T-helper 17 cell (primary cell): ENCODE data around the gene WNT6. TPM values are rescaled to one million over a fixed set of nuclear protein-coding genes. Genes with fewer than 3 reads are reported as not detected.
A peak's percentile ranks its signal among the peaks of the same experiment; 100 is the strongest.

Source experiments
- ATAC-seq: fragments of 150-1000 bp; cut with Tn5 transposase; 2 replicates; pipeline ENCODE4 v1.10.0; 2021; ENCODE audit warnings: mild to moderate bottlenecking, moderate library complexity
- DNase-seq, 3 donors: peaks; one replicate each; pipeline versions ENCODE4 v3.0.0 to v3.0.0-alpha.2; 2020 to 2021
- H3K9me3 ChIP-seq: one replicate; pipeline ENCODE4 v1.7.0; 2013; ENCODE audit warnings: low read length, mild to moderate bottlenecking; ENCODE audit not compliant: control insufficient read depth, poor library complexity, severe bottlenecking
- H3K27ac Mint-ChIP-seq: one replicate; pipeline ENCODE4 v1.8.0; 2022; ENCODE audit warnings: mild to moderate bottlenecking, moderate library complexity, mixed read lengths
- H3K27me3 Mint-ChIP-seq: one replicate; pipeline ENCODE4 v1.8.0; 2022; ENCODE audit warnings: mixed read lengths
- H3K36me3 Mint-ChIP-seq: one replicate; pipeline ENCODE4 v1.8.0; 2022; ENCODE audit warnings: low read depth, mixed read lengths
- H3K4me1 Mint-ChIP-seq: one replicate; pipeline ENCODE4 v1.8.0; 2022; ENCODE audit warnings: mild to moderate bottlenecking, mixed read lengths
- H3K4me3 Mint-ChIP-seq: one replicate; pipeline ENCODE4 v1.8.0; 2022; ENCODE audit warnings: mild to moderate bottlenecking, moderate library complexity, mixed read lengths
- total RNA-seq, 4 donors: library from RNA in 2 of 4; stranded (reverse) in 2 of 4; gene quantifications; one replicate each; pipeline ENCODE4 v1.2.3 and lab custom pipeline; 2022 to 2026

Gene WNT6
- total RNA-seq (not detected), total RNA-seq (lab: John Stamatoyannopoulos, UW) (0 reads per million in 2 donors)

DNA sequence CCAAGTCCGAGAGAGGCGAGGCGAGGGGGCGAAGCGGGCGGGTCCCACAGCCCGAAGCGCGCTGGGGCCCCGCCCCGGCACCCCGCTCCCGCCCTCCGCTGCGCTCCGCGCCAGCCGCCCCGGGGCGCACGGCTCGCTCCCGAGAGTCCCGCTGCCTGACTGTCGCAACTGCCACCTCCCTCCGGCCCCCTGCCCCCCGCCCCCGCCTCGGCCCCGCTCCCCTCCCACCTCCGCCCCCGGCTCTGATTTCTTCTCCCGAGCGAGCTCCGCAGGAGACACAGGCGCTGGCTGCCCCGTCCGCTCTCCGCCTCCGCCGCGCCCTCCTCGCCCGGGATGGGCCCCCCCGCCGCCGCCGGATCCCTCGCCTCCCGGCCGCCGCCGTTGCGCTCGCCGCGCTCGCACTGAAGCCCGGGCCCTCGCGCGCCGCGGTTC is at the start of gene WNT6:
Gene WNT6, plus strand, starts transcription at position 250 of the 432 bp plus-strand sequence. CDS start 233 bp downstream, outside the sequence.
- no peaks in the 10 kb centered on the region for H3K9me3 ChIP-seq
- peak within 1 kb of the TSS; percentile 21 for H3K27ac Mint-ChIP-seq
- no peak for DNase-seq
- H3K36me3 Mint-ChIP-seq = peaks cover 16% of the 10 kb centered on the region
- peak; percentile 50 for ATAC-seq
- peaks cover 17% of the 10 kb centered on the region for H3K4me1 Mint-ChIP-seq
- peak within 1 kb of the TSS; percentile 91 for H3K4me3 Mint-ChIP-seq
- H3K27me3 Mint-ChIP-seq = peaks cover 89% of the 10 kb centered on the region

DNA sequence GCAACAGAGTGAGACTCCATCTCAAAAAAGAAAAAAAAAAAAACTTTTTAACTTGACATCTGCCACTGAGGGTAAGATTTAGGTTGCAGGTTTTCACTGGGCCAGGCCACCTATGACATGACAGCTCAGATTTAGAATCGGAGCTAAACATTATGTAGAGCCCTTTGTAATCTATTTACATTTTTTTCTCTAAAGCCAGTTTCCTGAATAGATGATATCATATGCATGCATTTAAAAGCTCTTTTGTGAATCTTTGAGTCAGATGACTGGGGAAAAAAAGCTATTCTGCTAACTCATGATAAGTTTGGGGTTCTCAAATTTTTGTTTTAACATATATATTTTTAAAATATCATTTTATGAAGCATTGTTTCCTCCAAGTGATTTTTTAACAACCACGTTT is 49.3 kb upstream of the WNT6 start:
- H3K4me1 Mint-ChIP-seq = peaks cover 5% of the 10 kb centered on the region
- ATAC-seq = no peak
- H3K9me3 ChIP-seq = peaks cover 3% of the 10 kb centered on the region
- H3K36me3 Mint-ChIP-seq = no peaks in the 10 kb centered on the region
- no peak overlapping the region for H3K27ac Mint-ChIP-seq
- no peak overlapping the region for H3K4me3 Mint-ChIP-seq
- peaks cover 40% of the 10 kb centered on the region for H3K27me3 Mint-ChIP-seq
- DNase-seq = no peak

DNA sequence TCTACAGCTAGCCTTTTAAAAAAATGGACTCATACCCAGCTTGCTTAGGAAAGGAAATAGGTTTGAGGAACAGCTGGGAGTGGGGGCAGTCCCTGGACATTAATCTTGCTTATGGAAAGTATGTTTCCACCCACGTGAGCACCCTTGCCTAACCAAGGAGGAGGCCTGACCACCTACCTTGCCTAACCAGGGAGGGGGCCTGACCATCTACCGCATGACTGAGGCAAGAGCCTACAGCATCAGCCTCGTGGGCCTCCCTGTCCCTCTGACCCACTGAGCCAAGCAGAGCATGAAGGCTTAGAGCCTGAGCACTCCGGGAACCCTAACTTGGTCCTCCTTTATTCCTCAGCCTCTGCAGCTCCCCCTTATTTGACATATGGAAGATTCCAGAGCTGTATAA is 48.2 kb upstream of the WNT6 start:
- H3K27ac Mint-ChIP-seq = no peak overlapping the region
- H3K9me3 ChIP-seq = no peaks in the 10 kb centered on the region
- DNase-seq (no peak), ATAC-seq (no peak)
- no peaks in the 10 kb centered on the region for H3K36me3 Mint-ChIP-seq
- H3K4me3 Mint-ChIP-seq = no peak overlapping the region
- peaks cover 5% of the 10 kb centered on the region for H3K4me1 Mint-ChIP-seq
- H3K27me3 Mint-ChIP-seq = peaks cover 42% of the 10 kb centered on the region

DNA sequence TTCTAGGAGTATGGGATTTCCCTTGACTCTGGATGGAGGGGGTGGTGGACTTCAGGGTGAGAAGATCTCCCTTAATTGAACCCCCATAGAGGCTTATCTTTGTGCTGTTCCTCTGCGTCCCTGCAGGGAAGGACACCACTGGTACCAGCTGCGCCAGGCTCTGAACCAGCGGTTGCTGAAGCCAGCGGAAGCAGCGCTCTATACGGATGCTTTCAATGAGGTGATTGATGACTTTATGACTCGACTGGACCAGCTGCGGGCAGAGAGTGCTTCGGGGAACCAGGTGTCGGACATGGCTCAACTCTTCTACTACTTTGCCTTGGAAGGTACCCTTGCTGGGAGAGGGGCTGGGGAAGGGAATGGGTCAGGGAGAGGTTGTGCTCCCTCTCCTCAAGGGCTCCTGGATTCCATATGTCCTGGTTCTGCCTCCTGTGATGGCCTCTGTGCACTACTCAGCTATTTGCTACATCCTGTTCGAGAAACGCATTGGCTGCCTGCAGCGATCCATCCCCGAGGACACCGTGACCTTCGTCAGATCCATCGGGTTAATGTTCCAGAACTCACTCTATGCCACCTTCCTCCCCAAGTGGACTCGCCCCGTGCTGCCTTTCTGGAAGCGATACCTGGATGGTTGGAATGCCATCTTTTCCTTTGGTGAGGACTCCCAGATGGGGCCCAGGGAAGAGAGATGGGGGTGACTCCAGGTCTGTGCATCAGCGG is 47.3 kb upstream of the WNT6 start:
- H3K27me3 Mint-ChIP-seq = peaks cover 51% of the 10 kb centered on the region
- H3K4me3 Mint-ChIP-seq = no peak overlapping the region
- no peak for ATAC-seq
- no peaks in the 10 kb centered on the region for H3K9me3 ChIP-seq
- no peak for DNase-seq
- no peaks in the 10 kb centered on the region for H3K36me3 Mint-ChIP-seq
- H3K27ac Mint-ChIP-seq = no peak overlapping the region
- H3K4me1 Mint-ChIP-seq = peaks cover 5% of the 10 kb centered on the region

DNA sequence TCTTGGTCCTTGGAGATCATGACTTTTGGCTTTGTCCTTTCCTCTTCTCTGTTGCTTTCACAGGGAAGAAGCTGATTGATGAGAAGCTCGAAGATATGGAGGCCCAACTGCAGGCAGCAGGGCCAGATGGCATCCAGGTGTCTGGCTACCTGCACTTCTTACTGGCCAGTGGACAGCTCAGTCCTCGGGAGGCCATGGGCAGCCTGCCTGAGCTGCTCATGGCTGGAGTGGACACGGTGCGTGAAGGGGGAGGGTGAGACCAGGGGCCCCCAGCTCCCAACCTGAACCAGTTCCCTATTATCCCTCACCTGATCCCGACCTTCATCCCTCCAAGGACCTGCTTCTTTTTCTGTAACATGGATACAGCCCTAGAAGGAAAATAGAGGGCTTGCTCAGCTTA is 46.7 kb upstream of the WNT6 start:
- ATAC-seq = no peak
- H3K9me3 ChIP-seq = no peaks in the 10 kb centered on the region
- Mint-ChIP-seq H3K4me3 (no peak overlapping the region), H3K4me1 (peaks cover 5% of the 10 kb centered on the region), H3K27me3 (peaks cover 57% of the 10 kb centered on the region), H3K27ac (no peak overlapping the region), H3K36me3 (no peaks in the 10 kb centered on the region)
- DNase-seq = no peak

DNA sequence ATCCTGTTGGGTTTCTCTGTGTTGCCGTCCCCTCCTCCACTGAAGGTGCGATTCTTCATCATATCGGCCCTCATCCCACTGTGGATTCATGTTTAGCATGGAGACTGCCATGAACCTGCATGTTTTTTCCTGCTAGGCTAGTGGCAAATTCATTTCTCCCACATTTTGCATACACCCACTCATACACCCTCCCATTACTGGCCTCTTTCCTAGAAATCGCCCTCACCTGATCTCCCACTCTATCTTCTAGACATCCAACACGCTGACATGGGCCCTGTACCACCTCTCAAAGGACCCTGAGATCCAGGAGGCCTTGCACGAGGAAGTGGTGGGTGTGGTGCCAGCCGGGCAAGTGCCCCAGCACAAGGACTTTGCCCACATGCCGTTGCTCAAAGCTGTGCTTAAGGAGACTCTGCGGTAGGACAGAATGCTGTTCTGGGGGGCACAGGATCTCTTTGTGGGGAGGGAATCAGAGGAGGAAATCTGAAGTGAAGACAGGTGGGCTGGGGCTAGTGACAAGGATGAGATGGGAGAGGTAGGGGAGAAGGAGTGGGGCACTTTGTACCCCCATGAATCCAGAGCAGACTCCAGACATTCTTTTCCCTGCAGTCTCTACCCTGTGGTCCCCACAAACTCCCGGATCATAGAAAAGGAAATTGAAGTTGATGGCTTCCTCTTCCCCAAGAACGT is 45.7 kb upstream of the WNT6 start:
- H3K4me3 Mint-ChIP-seq = no peak overlapping the region
- no peak for ATAC-seq
- peaks cover 5% of the 10 kb centered on the region for H3K4me1 Mint-ChIP-seq
- no peaks in the 10 kb centered on the region for H3K9me3 ChIP-seq
- DNase-seq = no peak
- no peaks in the 10 kb centered on the region for H3K36me3 Mint-ChIP-seq
- H3K27ac Mint-ChIP-seq = no peak overlapping the region
- peaks cover 60% of the 10 kb centered on the region for H3K27me3 Mint-ChIP-seq

DNA sequence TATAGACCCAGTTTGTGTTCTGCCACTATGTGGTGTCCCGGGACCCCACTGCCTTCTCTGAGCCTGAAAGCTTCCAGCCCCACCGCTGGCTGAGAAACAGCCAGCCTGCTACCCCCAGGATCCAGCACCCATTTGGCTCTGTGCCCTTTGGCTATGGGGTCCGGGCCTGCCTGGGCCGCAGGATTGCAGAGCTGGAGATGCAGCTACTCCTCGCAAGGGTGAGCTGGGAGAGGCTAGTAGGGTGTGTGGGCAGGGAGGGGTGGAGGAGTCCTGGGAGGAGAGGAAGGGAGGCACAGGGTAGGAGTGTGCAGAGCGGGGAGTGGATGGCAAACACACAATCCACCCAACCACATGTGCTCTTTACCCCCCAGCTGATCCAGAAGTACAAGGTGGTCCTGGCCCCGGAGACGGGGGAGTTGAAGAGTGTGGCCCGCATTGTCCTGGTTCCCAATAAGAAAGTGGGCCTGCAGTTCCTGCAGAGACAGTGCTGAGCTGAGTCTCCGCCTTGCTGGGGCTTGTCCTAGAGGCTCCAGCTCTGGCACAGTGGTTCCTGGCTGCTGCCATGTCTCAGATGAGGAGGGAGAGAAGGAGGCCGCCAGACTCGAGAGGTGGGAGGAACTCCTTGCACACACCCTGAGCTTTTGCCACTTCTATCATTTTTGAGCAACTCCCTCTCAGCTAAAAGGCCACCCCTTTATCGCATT is 44.9 kb upstream of the WNT6 start:
- Mint-ChIP-seq H3K36me3 (no peaks in the 10 kb centered on the region), H3K4me3 (no peak overlapping the region), H3K27ac (no peak overlapping the region), H3K4me1 (peaks cover 5% of the 10 kb centered on the region), H3K27me3 (peaks cover 57% of the 10 kb centered on the region)
- no peak for DNase-seq
- no peaks in the 10 kb centered on the region for H3K9me3 ChIP-seq
- no peak for ATAC-seq

DNA sequence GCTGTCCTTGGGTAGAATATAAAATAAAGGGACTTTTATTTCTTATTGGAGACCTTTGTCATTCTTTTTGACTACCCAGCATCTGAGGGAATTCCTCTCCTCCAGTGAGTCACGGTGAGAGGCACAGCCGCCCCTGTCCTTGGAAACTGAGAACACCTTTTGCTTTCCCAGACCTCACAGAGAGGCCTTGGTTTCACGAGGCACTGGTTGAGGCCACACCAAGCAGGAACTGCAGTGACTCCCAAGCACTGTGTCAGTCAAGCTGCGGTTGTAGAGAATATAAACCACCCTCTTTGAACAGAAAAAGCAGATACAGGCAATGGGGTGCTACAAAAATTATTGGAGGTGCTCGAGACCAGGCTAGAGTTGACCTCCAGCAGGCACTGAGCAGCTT is 44.4 kb upstream of the WNT6 start:
- ATAC-seq (no peak), DNase-seq (no peak)
- peaks cover 58% of the 10 kb centered on the region for H3K27me3 Mint-ChIP-seq
- no peak overlapping the region for H3K4me3 Mint-ChIP-seq
- no peaks in the 10 kb centered on the region for H3K9me3 ChIP-seq
- H3K27ac Mint-ChIP-seq = no peak overlapping the region
- H3K36me3 Mint-ChIP-seq = no peaks in the 10 kb centered on the region
- H3K4me1 Mint-ChIP-seq = peaks cover 5% of the 10 kb centered on the region

DNA sequence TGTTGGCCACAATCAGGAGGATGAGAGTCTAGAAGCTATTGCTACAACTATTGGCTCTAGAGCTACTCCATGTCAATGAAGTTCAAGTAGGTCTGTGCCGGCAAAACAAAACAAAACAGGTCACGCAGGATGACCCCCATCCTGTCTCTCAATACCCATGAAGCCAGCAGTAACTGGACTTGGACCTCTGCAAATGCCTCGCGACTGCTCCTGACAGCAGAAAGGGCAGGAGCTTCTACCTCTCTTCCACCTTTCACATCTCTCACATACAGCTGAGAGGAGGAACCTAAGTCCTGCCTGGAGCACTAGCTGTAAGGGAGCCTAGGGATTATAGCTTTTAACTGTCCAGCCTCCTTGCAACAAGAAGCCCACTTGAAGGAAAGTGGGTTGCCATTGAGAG is 44.0 kb upstream of the WNT6 start:
- no peaks in the 10 kb centered on the region for H3K9me3 ChIP-seq
- DNase-seq (no peak), ATAC-seq (no peak)
- H3K27ac Mint-ChIP-seq = no peak overlapping the region
- no peak overlapping the region for H3K4me3 Mint-ChIP-seq
- H3K27me3 Mint-ChIP-seq = peaks cover 62% of the 10 kb centered on the region
- peaks cover 5% of the 10 kb centered on the region for H3K4me1 Mint-ChIP-seq
- H3K36me3 Mint-ChIP-seq = no peaks in the 10 kb centered on the region

DNA sequence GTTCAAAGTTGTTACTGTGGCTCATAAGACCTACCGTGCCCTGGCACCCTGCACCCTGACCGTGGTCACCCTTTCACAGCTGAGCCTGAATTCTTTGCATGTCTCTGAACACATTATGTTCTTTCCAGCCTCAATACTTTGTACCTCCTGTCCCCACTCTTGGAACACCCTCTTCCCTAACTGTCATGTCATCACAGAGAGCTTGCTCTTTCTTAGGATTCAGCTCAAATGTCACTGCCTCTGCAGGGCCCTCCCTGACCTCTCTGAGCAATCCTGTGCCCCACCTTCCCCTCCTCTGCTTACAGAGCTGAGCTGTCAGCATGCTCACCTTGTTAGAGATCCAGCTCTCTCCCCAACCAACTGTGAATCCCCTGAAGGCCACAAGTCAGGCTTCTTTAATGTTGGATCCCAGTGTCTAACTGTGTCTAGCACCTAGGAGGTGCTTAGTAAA is 43.0 kb upstream of the WNT6 start:
- no peak overlapping the region for H3K27ac Mint-ChIP-seq
- H3K9me3 ChIP-seq = no peaks in the 10 kb centered on the region
- peaks cover 66% of the 10 kb centered on the region for H3K27me3 Mint-ChIP-seq
- DNase-seq = no peak
- H3K4me3 Mint-ChIP-seq = no peak overlapping the region
- H3K36me3 Mint-ChIP-seq = no peaks in the 10 kb centered on the region
- no peak for ATAC-seq
- H3K4me1 Mint-ChIP-seq = peaks cover 5% of the 10 kb centered on the region

DNA sequence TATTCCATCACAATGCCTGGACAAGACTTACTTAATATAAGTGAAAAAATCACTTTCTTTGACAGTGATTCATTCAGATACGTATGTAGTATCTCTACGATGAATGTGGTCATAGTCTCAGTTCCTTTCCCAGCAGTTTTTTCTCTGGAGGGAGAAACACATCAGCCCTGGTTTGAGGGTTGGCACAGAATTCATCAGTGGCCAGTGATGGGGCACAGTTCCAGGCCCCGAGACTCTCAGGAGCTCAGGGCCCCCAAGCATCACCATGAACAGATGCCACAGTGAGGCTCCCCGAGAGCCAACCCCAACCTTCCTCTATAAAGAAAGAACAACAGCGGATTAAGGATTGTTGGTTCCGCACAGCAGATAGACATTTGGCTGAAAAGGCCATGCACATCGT is 40.5 kb upstream of the WNT6 start:
- Mint-ChIP-seq H3K27ac (no peak overlapping the region), H3K36me3 (no peaks in the 10 kb centered on the region), H3K4me1 (peaks cover under 1% of the 10 kb centered on the region), H3K4me3 (no peak overlapping the region), H3K27me3 (peaks cover 62% of the 10 kb centered on the region)
- ATAC-seq (no peak), DNase-seq (no peak)
- no peaks in the 10 kb centered on the region for H3K9me3 ChIP-seq

DNA sequence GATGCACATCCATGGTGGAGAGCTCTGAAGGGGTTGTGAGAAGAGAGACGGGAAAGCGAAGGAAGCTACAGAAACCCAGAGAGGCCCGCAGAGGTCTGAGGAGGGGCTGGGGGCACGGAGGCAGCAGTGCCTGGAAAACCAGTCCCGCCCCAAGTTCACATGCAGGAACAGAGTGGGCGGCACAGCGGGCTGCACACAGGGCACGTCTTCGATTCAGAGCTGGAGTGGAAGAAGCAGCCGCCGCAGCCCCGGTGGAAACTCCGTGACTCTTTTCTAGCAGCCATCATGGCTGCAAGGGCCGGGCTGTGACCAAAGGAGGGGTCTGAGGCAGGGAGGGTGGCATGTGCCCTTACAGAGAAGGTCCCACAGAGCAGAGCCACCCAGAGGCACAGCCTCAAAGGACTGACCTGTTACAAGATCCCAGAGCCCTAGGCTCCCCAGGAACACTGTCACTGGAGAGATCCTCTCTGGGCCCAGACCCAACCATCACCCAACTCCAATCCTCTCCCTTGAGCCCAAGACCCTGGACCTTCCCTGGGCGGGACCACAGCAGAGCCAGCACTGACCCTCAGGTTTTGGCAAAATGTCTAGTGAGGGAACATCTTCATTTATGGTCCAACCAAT is 38.7 kb upstream of the WNT6 start:
- H3K27ac Mint-ChIP-seq = no peak overlapping the region
- peaks cover 61% of the 10 kb centered on the region for H3K27me3 Mint-ChIP-seq
- H3K36me3 Mint-ChIP-seq = no peaks in the 10 kb centered on the region
- H3K9me3 ChIP-seq = no peaks in the 10 kb centered on the region
- ATAC-seq = no peak
- no peak overlapping the region for H3K4me3 Mint-ChIP-seq
- no peak for DNase-seq
- H3K4me1 Mint-ChIP-seq = no peaks in the 10 kb centered on the region

DNA sequence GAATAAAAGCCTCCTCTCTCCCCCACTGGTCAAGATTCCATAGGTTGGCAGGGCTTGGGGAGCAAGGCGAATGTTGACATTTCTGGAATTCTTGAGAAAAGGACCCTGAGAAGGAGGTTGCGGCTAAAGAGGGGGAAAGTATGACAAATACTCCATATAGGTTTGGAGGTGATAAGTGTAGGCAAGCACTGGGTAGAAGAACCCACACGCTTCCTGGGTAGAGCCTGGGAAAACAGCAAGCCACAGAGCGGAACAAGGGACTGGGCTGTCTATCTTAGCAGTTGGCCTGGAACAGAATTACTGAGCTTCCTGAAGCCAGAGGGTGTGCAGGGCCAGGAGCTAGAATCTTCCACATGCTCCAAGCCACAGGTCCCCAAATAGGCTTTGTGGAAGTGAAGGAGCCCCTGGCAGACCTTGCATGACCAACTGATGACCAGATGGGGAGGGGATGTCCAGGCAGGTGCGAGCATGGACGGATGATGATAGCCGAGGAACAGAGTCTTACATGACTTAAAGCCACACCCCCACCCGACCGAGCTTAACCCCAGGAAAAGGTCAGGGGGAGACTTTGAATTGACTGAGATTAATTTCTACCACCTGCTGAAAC is 37.9 kb upstream of the WNT6 start:
- Mint-ChIP-seq H3K4me3 (no peak overlapping the region), H3K4me1 (no peaks in the 10 kb centered on the region), H3K27ac (no peak overlapping the region), H3K36me3 (no peaks in the 10 kb centered on the region), H3K27me3 (peaks cover 56% of the 10 kb centered on the region)
- ATAC-seq (no peak), DNase-seq (no peak)
- no peaks in the 10 kb centered on the region for H3K9me3 ChIP-seq
